ENCODE data around the gene THEM4.
A peak's percentile ranks its signal among the peaks of the same experiment; 100 is the strongest.

DNA sequence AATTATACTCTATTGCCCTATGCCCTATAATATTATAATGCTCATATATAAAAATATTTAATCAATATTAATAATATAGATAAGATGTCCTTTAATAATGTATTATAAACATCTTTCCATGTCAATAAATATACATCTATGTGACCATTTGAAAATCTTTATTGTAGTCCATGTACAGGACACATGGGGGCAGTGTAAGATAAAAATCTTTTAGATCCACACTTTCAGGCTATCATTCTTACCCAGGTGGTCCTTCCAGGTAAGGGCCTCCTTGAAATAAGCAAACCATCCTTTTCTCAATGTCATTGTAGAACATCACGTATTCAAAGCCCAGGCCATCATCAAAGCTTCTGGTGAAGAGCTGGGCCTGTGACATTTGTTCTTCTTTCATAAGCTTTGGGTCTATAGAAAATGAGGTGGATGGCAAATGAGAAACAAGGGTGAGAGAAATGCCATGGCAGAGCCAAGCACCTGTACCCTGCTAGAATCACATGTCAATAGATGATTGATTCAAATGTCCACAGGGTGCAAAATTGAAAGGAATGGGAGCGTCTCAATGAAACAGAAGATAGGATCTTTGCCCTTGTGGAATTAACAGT is 20.2 kb downstream of the THEM4 start:
- TF ChIP-seq, protein P1, sequence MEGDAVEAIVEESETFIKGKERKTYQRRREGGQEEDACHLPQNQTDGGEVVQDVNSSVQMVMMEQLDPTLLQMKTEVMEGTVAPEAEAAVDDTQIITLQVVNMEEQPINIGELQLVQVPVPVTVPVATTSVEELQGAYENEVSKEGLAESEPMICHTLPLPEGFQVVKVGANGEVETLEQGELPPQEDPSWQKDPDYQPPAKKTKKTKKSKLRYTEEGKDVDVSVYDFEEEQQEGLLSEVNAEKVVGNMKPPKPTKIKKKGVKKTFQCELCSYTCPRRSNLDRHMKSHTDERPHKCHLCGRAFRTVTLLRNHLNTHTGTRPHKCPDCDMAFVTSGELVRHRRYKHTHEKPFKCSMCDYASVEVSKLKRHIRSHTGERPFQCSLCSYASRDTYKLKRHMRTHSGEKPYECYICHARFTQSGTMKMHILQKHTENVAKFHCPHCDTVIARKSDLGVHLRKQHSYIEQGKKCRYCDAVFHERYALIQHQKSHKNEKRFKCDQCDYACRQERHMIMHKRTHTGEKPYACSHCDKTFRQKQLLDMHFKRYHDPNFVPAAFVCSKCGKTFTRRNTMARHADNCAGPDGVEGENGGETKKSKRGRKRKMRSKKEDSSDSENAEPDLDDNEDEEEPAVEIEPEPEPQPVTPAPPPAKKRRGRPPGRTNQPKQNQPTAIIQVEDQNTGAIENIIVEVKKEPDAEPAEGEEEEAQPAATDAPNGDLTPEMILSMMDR (IDR thresholded peaks at IDR 0.05), result peak; percentile 68
- TF ChIP-seq EZH2 (IDR thresholded peaks at IDR 0.05; ENCODE audit: borderline replicate concordance, insufficient read depth, low read depth, low read length, poor library complexity, severe bottlenecking), result no peak

Measured in B cell (primary cell).